GM23248 (cell line): ENCODE measurements around the gene ARPC5L.
"Not testable (repeated sequence)": the region's sequence is repeated elsewhere in the genome, so short reads cannot be mapped to it uniquely, and the experiment has no call there.

Experiments
- EZH2 ChIP-seq: fragments of 200-600 bp; sonication (generic); IDR thresholded peaks from 2 replicates; pipeline ENCODE4 v1.6.1; 2018; ENCODE audit warnings: antibody characterized with exemption, mild to moderate bottlenecking; ENCODE audit not compliant: insufficient read depth, poor library complexity, severe bottlenecking
- EZH2phosphoT487 ChIP-seq: fragments of 200-600 bp; sonication (generic); IDR thresholded peaks from 2 replicates; pipeline ENCODE4 v1.6.1; 2018; ENCODE audit warnings: antibody characterized with exemption, moderate library complexity, mild to moderate bottlenecking, low read depth; ENCODE audit not compliant: insufficient read depth

DNA sequence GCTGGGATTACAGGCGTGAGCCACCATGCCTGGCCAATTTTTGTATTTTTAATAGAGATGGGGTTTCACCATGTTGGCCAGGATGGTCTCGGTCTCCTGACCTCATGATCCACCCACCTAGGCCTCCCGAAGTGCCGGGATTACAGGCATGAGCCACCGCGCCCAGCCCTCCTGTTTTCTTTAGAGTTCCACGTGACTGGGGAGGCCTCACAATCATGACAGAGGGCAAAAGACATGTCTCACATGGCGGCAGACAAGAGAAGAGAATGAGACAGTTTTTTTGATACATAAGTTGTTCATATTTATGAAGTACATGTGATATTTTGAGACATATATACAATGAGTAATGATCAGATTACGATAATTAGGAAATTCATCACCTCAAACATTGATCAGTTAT lies 15.5 kb upstream of the ARPC5L start:
- TF ChIP-seq EZH2, EZH2phosphoT487: not testable (repeated sequence)
